Nucleus accumbens (tissue), 56 donors: ENCODE measurements around the gene STIP1.
A peak's percentile ranks its signal among the peaks of the same experiment; 100 is the strongest.

Source experiments
- DNase-seq, 56 donors: peaks; one replicate each; lab custom pipeline; 2025; lab: John Stamatoyannopoulos, UW

STIP1 gene

DNA sequence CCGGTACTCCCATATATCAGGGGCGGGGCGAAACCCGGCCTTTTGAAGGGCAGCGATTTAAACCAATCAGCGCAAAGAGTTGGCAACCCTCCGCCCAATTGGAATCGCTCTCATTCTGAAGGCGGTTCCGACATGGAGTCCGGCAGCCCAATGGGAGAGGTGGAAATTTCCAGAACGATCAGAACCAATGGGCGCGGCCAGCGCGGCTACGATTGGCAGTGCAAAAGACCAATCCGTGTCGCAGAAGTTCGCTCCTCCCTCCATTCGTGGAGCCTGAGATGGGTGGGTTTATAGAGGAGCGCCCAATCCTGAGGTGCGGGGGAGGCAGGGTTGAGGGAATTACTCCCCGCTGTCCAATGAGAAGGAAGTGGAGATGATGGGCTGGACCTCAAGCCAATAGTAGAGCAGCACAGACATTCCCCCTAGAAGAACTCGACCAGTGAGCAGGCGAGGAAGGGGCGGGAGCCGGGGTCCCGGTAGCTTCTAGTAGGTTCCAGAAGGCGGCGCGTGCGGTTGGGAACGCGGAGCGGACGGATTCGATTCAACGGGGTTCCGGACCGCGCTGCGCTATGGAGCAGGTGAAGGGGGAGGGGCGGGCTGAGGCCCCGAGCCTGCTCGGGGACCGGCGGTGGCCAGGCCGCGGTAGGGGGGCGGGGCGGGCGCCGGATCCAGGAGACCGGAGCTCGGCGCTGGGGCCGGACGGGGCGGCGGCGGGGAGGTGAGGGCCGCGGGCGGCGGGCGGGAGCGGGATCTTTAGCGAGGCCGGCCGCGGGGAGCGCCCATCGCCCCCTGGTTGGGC is at the start of gene STIP1:
Gene STIP1 (plus strand): TSS at position 479 of the 799 bp plus-strand sequence. CDS start 91 bp downstream, at position 570.
- DNase-seq: peak; percentile 95 to 100 (median 99)

DNA sequence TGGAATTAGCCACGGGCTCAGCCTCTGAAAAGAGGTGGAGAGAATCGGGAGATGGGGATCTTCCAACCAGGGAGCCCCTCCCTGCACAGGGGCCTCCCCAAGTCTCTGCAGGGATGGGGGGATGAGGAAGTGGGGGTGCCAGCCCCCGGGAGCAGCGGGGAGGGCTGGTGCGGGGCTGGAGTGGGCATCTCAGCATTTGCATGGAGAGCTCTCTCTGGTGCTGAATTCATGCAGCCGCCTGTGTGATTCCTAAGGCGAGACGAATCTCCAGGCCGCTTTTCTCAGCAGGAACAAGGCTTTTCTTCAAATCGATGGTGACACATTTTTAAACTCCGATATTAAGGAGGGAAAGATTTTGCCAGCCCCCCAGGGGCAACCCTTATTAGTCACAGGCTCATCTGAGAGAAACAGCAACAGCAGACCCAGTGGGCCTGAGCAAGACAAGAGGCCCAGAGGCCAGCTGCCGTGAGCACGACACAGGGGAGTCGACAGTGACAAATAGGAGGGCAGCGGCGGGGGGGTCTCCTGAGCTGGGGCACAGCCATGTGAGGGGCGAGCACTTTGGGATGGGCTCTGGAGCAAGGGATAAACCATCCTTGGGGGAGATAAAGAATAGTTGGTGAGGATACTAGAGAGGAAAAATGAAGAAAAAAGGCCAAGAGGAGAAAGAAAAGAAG is 49.1 kb upstream of the STIP1 start:
- DNase-seq: no peak

DNA sequence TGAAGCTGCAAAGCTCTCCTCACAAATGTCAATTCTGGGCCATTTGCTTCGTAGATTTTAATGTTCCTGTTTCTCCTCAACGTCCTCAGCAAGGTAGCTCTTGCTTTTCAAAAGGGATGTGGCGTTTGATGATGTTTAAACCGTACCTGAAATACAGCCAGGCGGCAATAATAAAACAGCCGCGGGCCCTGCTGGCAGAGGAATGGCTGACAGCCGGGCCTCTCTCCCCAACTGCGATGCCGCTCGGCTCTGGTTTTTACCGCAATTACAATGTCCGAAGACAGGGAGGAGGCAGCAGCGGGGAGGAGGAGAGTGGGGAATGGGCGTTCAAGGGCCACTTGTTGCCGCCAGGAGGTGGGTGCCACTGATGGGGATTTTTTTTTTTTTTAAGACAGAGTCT is 47.6 kb upstream of the STIP1 start:
- no peak for DNase-seq

DNA sequence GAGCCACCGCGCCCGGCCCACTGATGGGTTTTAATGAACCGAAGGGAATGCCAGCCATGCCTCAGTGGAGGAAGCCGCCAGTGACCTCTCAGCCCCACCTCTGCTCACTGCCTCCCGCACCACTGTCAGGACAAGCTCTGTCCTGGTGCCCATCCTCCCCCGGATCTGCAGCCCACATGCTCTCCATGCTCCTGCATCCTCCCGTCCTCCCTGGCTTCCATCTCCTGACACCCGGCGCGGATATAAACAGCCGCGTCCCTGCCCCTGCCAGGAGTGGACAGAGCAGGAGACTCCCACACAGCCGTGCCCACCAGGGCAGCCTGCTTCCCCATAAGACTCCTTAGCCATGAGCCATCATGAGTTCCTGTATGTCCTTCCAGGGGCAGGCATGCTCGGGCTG is 46.9 kb upstream of the STIP1 start:
- no peak for DNase-seq

DNA sequence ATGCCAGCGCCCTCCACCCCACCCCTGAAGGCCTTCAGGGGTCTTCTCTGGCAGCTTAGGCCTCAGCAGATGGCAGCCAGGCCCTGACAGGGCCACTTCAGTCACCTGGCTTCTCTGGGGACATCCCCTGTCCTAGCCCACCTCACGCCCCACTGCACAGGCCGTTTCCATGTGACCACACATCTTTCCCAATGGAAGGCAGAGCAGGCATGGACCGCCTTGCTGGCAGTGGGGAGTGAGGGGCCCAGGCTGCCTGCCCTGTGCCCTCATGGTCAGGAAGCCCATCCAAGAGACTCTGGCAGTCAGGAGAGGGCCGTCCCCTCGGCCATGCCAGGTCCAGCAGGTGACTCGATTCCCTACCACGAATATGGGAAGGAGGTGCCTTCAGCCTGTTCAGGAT is 45.9 kb upstream of the STIP1 start:
- DNase-seq: no peak

DNA sequence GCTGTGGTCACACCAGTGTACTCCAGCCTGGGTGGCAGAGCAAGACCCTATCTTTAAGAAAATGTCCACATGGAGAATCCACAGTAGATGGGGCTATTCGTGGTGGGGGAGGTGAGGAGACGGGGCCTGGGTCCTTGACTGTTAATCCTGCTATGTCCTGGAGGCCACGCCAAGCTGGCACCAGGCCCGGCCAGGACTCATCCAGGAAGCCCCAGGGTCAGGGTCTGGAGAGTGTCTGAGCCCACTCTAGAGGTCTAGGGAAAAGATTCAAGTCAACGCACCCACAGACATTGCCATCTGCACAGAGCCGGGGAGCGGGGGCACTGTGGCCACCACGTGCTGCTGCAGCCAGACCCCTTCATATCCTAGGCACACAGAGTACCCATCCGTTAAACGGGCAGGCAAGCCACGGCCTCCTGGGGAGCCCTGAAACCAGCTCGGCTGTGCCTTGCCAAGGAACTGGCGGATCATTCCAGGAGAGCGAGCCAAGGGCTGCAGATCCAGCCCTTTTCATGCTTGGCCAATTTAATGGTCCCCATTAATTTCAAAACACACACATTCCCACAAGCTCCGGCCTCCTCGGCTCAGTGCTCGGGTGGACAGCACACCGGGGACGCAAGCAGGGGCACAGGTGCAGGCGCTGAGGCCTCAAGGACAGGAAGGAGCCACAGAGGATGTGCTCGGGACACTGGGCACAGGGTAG is 44.7 kb upstream of the STIP1 start:
- DNase-seq: peak in 22 of 56 donors; percentile 15 to 64 (median 33)

DNA sequence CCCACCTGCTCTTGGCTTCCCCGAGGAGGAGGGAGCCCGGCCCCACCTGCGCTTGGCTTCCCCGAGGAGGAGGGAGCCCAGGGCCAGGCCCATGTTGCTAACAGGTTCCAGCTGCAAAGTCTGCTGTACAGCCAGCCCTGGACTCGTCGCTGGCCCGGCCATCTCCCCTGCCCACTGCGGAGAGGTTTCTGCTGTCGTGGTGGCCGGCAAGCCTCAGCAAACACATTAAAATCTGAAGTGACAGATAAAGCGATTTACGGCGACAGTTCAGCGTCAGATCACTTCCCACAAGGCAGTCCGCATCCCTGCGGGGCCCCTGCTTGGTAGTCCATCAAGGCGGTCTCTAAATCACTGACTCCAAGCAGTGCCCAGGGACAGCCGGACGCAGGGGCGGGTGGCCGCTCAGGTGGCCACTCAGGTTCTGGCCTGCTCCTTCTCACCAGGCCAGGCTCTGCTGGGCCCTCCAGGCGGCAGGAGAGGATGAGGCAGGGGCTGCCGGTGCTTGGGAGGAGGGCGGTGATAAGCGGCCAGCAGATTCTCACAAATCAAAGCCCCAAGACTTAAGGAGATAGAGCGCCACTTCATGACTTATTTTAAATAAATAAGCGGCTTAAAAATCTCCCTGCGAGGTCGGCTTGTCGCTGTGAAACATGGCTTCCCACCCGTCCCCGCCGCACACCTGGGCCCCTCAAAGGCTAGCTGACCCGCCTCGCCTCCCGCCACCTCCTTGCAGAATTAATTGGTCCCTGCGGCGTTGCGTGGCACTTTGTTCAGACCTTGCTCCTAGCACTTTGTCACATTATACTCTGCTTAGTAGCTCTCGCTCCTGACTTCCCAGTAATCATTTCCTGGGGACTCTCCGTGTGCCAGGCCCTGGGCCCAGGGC is 41.1 kb upstream of the STIP1 start:
- DNase-seq: no peak

DNA sequence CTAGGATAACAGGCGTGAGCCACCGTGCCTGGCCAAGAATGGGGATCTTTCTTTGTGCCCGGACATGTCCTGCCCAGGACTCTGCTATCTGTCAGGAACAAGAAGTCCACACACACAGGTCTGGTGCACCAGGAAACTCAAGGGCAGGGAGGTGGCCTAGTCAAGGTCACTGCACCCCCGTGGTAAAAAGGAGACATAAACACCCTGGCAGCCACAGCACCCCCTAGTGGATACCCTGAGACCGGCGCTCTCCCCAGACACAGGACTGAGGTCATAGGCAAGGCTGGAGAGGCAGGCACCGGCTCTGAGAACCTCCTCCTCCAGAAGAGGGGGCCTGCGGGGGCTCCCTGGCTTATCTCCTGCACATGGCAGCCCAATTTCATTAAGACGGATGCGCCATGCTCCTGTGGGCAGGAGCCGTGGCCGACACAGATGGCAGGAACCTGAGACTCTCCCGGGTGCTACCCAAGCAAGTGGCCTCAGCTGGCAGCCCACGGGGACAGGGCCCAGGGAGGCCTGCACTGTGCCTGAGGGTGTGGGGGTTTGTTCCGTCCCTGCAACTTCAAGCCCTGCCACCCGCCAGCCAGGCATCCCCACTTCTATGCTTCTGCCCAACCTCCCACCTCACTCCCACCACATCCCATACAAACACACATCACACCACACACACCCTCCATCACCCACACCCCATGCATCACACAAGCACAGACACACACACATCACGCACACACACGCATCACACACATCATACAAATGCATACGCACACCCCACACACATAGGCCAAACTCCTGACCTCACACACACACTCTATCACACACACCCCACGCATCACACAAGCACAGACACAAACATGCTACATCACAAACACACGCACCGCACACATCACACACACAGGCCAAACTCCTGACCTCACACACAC is 39.7 kb upstream of the STIP1 start:
- peak in 20 of 56 donors; percentile 5 to 54 (median 21) for DNase-seq

DNA sequence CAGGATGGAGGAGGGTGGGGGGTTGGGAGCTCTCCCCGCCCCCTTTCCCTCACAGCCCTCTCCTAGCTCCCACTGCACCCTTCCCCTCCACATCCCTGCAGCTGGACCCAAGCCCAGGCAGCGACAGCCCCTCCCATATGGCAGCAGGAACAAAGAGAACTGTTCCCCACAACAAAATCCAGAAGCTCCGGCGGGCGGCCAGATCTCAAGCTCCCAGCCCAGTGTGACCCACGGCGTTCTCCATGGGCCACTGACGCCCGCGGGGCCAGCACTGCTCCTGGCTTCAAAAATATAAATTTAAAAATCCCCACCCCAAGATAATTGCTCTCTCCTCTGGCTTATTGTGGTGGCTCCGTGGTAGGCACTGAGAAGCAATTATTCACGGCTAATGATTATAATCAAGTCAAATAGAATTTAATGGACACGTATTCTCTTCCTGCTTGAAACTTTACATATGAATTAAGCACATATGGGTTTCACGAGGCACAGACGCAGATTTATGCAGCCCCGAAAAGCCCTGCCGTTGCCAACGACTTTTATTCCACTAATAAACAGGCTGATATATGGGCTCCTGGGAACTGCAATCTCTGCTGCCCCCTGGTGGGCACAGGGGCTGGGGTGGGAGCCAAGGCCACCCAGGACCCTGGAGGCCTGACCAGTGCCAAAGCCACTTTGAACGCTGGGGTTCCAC is 37.6 kb upstream of the STIP1 start:
- peak in 54 of 56 donors; percentile 45 to 93 (median 85) for DNase-seq

DNA sequence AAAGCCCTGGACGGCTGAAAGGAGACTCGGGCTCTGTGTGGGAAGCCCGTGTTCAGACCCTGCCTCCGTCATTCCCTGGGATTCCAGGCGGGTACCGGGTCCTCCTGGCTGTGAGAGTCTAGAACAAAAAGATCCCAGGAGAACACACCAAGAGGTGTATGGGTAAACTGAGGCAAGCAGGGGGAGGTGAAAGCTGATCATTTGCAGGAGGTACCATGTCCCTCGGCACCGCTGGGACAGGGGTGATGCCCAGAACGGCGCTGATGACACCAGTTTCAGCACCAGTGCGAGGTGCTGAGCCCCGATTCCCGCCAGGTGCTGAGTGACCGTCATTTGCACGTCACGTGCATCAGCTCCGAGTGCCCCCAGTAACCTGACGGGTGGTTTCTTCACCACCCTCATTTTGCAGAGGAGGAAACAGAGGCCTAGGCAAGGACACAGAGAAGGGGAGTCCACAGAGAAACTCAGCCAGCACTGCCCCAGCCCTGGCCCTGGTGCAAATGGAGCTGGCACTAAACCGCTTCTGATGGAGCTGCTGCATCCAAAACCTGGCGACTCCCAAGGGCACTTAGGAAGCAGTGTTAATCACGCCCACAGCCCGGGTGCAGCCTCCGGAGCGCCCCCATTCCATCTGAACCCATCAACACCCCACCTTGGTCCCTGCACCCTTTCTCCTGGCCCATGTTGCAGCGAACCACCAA is 36.9 kb upstream of the STIP1 start:
- DNase-seq: no peak

DNA sequence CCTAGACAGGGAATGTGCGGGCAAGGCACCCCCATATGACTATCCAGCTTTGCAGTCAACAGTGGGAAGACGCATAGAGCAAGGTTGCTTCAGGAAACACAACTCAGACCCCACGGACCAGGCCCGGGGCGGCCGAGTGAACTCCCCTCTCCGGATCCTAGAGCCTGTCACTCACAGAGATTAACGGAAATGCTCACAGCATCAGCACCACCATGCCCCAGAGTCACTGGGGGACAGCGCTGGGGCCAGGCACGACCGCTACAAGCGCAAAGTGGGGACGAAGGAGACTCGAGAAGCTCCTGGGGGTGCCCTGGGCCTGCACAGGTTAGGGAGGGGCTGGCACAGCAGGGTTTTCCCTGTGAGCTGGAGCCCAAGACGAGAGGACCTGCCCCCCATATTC is 35.9 kb upstream of the STIP1 start:
- DNase-seq: no peak

DNA sequence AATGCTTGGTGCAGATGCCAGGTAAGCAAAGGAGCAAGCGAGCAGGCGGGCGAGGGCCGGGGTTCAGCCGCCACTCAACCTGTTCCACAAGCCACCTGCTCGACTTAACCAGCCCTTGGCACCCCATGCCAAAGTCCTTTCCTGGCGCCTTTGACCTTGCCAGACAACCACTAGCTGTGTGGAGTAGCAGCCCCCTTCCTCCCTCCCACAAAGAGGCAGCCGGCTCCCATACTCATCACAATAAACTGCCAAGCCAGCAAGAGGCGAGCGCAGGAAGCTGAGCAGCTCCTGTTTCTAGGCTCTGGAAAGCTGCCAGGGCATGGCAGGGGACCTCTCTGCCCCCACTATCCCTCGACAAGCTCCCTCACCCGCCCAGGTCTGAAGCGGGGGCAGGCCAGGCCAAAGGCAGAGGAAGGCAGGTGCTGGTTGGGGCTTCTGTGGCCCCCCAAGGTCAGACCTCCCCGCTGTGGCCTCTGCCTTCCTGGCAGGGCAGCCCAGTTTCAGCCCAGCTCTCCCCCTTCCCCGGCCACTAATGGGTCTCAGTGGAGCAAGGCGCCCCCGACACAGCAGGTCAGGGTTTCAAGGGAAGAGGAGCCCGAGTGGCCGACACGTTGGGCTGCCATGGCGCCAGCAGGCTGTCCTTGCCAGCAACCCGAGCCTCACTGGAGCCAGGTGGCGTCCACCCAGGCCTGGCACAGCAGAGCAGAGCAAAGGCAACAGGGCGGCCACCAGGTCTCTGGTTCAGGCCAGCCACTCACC is 35.3 kb upstream of the STIP1 start:
- DNase-seq: peak in 18 of 56 donors; percentile 12 to 65 (median 34)

DNA sequence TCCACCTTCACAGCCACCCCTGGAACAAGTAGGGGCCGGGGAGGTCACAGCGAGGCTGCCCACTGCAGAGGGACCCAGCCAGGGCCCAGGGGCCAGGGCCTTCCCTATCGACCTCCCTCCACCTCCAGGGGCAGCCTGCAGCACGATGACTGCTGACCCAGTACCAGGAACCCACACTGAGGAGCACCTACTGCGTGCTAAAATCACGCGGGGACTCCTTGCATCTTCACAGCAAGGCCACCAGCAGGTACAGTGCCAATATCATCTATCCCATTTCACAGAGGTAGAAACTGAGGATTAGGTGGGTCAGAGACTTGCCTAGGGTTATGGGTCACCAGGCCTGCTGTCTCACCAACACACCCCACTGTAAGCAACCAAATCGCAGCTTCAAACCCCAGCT is 34.6 kb upstream of the STIP1 start:
- DNase-seq: no peak

DNA sequence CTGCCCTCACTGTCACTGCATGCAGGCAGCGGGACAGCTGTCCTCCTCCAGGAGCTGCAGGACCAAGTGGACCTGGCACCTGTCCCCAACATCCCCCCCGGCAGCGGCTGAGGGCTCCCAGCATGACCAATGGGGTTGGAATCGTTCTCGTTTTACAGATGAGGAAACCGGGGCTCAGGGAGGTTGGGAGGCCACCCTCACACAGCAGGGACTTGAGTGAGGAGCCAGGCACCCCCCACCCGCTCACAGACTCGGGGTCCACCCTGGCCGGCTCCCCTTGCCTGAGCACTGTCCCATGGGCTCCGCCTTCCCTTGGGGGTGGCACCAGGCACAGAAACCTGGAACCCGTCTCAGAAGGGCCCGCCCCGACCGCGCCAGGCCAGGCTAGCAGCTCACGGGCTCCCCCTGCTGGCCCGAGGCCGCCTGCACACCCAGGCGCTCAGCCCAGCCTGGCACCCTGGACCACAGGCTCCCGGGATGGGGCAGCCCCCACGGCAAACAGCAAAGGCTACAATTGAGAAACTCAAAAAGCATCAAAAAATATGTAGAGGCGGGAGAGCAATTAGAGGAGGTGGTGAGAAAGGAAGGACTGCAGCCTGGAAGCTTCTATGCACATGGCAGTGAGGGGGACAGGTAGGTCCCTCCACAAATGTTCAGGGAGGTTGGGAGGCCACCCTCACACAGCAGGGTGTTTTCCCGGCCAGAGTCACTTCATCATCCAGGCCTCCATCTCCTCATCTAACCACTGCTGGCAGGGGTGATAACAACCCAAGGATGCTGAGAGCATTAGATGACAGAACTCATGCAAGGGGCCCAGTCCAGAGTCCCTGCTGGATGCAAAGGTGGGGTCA is 32.9 kb upstream of the STIP1 start:
- peak in 44 of 56 donors; percentile 9 to 77 (median 45) for DNase-seq

DNA sequence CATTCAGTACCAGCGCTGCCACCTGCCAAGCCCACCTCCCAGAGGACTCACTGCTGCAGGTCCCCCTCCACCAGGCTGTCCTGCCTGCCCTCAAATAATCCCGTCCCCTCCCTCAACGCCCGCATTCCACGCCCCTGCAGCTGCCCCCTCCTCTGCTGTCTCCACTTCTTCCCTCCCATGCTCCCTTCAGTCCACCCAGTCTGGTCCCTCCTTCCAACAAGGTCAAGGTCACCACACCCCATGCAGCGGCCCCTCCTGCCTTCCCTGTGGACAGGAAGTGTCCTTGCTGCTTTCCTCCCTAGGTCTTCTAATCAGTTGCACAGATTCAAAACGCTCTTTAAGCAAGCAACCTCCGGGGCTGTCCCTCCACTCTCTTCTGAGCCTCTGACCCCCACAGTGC is 32.2 kb upstream of the STIP1 start:
- DNase-seq: no peak
